Stimulated activated CD4-positive, alpha-beta T cell treated with anti-CD3 and anti-CD28 coated beads, Interleukin-15, amount 100 ng/mL, for 24 hours (primary cell): ENCODE data around the gene TRAK1.
A peak's percentile ranks its signal among the peaks of the same experiment; 100 is the strongest.

ENCODE experiments used
- DNase-seq: peaks from one replicate; pipeline ENCODE4 v3.0.0-alpha.2; 2020

The TRAK1 gene

DNA sequence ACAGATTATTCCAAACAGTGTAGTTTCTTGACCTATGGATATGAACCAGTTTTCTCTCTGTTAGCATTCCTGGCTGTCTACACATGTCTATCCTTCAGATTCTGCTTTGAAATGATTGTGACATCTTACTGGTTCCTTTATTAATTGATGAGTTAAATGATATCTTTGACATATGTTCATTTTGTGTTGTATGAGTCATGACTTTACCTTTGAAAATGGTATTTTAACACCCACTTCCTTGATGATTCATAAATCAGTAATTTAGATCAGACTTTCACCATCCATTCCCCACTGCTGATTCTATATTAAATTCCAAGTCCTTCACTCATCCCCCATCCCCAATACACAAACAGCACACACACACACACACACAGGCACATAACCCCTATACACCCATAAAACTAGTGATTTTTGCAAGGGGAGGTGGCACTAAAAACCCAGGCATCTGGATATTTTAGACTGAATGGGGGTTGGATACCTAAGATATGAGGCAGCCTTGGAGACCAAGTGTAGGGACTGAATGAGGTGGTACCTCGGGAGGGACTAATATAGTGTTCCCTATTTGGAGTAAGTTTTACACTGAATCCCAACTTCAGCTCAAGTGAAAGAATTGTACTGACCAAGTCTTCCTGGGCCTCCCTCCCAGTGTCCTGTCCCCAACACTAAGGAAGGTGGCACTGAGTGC, 165.1 kb downstream of the TRAK1 start:
- no peak for DNase-seq

GRCh38 chr3:42257007-42257406, 165.8 kb downstream of the TRAK1 start:
- DNase-seq = no peak

GRCh38 chr3:42262525-42262924, 171.4 kb downstream of the TRAK1 start:
- no peak for DNase-seq

DNA sequence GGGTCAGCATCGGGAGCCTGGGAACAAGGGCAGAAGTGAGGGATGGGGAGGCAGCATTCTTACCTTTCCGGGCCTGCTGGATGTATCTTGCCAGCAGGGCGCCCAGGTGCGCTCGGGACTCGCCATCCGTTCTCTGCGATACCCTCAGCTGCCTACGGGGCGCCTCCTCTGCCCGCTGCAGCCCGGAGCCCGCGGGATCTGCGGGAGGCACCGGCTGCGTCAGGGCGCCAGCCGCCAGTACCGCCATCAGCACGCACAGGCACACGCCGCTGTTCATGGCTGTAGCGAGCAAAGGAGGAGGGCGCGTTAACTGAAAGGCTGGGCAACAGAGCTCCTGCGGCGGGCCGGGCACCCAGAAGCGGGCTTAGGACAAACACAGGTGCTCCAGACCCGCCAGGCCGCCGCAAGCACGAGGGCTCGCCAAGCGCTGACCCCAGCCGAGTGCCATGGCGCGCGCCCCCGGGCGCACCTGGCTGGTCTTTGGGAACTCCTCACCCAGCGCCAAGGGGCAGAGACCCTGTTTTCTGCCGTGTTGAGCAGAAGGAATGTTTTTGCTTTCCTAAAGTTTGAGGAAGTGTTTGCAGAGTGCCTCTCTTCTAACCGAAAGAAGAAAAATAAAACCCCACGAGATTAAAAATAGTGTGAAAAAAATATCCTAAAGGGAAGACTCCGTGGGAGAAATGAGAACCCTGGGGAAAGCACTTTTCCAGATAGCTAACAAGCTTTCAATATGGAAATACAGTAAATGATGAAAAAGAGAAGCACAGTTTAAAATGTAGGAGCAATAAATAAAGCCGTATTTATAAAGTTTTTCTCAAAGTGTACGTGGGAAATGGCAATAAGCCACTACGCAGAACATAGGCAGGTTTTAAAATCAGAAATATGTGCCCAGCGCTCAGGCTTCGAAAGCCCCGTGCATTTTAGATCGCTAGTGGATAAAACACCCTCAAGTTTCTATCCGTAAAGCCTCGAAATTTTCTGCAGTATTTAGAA, 172.5 kb downstream of the TRAK1 start:
- DNase-seq = peak; percentile 41

DNA sequence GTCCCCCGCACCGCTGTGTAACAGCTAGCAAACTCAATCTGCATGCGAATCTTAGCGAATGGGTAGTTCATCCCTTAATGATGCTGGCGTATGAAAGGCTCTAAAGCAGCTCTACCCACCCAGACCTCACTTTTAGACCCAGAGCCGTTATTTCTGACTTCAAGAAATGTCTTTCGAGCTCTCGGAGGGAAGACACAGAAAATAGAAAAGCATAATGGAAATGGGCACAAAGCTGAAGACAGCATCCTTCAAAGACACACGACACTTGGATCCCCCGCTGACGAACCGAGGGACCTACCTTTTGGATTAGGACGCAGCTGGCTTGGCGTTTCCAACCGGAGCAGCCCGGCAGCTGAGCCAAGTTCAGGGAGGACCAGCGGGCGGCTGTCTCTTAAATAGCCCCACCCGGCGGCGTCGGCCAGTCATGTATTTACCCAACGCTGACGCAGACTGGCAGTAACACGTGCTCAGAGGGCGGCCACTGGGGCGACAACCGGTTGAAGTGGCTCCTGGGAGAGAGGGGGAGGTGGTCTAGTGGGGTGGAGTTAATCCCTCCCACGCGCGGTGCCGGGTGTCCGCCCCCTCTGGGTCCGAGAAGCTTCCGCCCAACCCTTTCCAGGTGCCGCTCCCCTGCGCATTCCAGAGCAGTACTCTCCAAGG, 173.4 kb downstream of the TRAK1 start:
- DNase-seq = peak; percentile 44

DNA sequence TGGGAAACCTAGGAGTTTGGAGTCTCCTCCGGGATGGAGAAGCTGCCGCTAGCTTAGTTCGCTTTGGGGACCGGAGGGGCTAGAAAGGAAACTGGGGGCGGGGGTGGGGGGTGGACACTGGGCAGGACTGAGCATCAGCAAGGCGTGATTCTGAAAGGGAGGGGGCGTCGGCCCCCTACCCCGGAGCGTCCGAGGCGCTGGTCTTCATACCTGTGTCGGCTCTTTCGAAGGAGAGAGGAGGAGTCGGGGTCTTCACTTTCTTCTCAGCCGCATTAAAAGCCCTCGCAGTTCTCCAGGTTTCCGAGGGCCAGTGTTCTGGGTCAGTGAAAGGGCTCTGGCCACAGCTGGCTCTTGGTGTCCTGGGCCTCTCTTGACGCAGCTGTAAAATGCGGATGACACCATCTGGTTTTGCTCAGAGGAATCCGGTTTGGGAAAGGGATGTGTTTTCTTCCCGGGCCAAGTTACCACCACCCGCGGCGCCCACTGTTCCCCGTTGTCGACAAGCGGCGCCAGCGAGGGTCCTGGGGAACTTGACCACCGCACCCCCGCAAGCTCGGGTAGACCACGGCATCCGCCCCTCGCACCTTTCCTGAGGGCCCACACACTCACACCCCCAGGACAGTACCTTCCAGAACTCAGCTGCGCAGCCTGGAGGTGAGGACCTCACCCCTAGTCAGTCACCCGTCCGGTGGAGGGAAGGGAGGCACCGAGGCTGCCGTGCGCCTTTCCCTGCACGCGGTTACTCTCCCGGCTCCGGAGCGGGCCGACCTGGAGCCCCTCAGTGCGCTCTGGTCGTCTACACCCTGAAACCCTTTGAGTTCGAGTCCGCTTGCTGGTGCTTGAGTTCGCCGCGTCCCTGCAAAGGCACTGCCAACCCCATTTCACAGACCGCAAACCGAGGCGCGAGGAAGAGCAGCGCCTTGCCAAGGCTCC, 174.2 kb downstream of the TRAK1 start:
- no peak for DNase-seq

GRCh38 chr3:42266085-42266484, 174.9 kb downstream of the TRAK1 start, which contains the start of gene CCK:
TSS of gene CCK (minus strand) at chr3:42266185. CDS start at chr3:42263630, 2,555 bp downstream.
- DNase-seq = no peak

GRCh38 chr3:42267878-42268277, 176.7 kb downstream of the TRAK1 start:
- no peak for DNase-seq

DNA sequence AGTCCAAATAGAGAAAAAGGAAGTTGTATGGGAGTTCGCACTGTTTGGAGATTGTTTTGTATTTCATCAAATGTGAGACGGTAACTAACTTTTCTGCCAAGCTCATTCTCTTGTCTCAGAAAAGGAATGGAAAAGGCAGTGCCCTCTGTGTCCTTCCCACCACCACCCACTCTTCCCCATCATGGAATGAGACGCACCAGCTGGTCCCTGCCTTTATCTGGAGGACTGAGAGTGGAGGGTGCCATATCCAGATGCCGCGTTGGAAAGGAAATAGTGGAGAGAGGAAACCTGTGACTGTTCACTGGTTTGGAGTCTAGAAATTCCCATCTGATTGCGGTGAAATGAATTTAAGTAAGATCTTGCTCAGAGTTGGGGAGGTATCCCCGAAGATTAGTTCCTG, 178.5 kb downstream of the TRAK1 start:
- no peak for DNase-seq

- DNase-seq = no peak
These were observed 179.4 kb downstream of the TRAK1 start for GRCh38 chr3:42270561-42270960.

DNA sequence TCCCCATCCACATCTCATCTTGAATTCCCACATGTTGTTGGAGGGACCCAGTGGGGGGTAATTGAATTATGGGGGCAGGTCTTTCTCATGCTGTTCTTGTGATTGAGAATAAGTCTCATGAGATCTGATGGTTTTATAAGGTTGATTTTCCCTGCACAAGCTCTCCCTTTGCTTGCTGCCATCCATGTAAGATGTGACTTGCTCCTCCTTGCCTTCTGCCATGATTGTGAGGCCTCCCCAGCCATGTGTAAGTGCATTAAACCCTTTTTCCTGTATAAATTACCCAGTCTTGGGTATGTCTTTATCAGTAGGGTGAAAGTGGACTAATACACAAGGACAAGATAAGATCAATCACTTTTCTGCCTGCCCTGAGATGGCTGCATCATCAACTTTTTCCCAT, 180.6 kb downstream of the TRAK1 start:
- no peak for DNase-seq

DNA sequence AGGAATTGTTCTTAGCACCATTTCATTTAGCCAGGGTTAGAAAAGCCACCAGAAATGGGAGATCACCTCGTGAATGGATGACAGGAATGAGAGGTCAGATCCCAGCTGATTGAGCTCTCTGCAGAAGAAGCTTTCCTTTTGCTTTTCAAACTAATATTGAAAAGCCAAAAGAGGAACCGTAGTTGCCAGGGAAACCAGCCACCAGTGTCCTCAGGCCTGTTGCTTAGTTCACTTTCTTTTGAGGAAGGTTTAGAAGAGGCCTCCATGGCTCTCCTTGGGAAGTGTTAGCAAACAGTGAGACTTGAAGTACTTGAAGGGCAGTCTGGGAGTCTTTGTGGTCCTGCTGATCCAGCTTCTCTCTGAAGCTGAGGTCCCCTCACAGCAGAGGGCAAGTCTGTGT, 182.2 kb downstream of the TRAK1 start:
- no peak for DNase-seq

DNA sequence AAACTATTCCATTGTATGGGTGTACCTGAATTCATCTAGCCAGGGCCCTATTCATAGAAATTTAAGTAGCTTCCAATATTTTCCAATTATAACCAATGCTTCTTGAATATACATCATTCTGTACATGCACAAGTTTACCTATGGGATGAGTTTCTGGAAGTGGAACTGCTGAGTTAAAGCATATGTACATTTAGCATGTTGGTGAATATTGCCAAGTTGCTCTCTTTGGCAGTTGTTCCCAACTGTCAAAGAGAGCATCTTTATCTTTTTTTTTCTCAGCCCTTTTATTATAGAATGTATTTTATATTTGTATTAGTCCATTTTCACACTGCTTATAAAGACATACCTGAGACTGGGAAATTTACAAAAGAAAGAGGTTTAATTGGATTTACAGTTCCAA, 183.1 kb downstream of the TRAK1 start:
- no peak for DNase-seq

GRCh38 chr3:42275217-42275616, 184.1 kb downstream of the TRAK1 start:
- DNase-seq = no peak
